Heart left ventricle (tissue), 16 donors: ENCODE measurements around the gene SLFN12L. TPM values are rescaled to one million over a fixed set of nuclear protein-coding genes. Genes with fewer than 3 reads are reported as not detected.
"Not testable (repeated sequence)": the region's sequence is repeated elsewhere in the genome, so short reads cannot be mapped to it uniquely, and the experiment has no call there.

Source experiments
- ATAC-seq, 4 donors: fragments of 200-7000 bp; cut with Tn5 transposase; one replicate each; pipeline ENCODE4 v1.9.1; 2020 to 2022; ENCODE audit warnings: moderate library complexity in 4 of 4, mild to moderate bottlenecking in 3 of 4, moderate number of reproducible peaks in 1 of 4
- DNase-seq, 5 donors: peaks; one replicate each; pipeline ENCODE4 v3.0.0-alpha.2; 2020
- H3K27ac ChIP-seq, 12 donors: fragments of 200-600 bp; sonication (generic) in 4 of 12; one replicate each; pipeline versions ENCODE4 v1.5.0 to v1.8.0; 2016 to 2022; ENCODE audit warnings: mild to moderate bottlenecking in 2 of 12
- H3K27me3 ChIP-seq, 9 donors: fragments of 200-600 bp; sonication (generic) in 2 of 9; one replicate each; pipeline versions ENCODE4 v1.5.1 to v1.8.0; 2016 to 2022; ENCODE audit warnings: mild to moderate bottlenecking in 3 of 9
- H3K36me3 ChIP-seq, 9 donors: fragments of 200-600 bp; sonication (generic) in 2 of 9; one replicate each; pipeline versions ENCODE4 v1.5.0 to v1.8.0; 2018 to 2022; ENCODE audit warnings: mild to moderate bottlenecking in 2 of 9
- H3K4me1 ChIP-seq, 12 donors: fragments of 200-600 bp; sonication (generic) in 4 of 12; one replicate each; pipeline versions ENCODE4 v1.5.0 to v1.8.0; 2016 to 2022; ENCODE audit warnings: mild to moderate bottlenecking in 3 of 12
- H3K4me3 ChIP-seq, 12 donors: fragments of 200-600 bp; sonication (generic) in 4 of 12; one replicate each; pipeline versions ENCODE4 v1.5.0 to v1.8.0; 2017 to 2022; ENCODE audit warnings: mild to moderate bottlenecking in 9 of 12, moderate library complexity in 4 of 12
- H3K9me3 ChIP-seq, 12 donors: fragments of 200-600 bp; sonication (generic) in 4 of 12; one replicate each; pipeline versions ENCODE4 v1.5.0 to v1.8.0; 2016 to 2022; ENCODE audit warnings: mild to moderate bottlenecking in 1 of 12
- CTCF ChIP-seq, 12 donors: fragments of 200-600 bp; sonication (generic) in 4 of 12; IDR thresholded peaks; one replicate each; pipeline versions ENCODE4 v1.5.0 to v1.8.0; 2018 to 2022; ENCODE audit warnings: antibody characterized with exemption in 12 of 12, mild to moderate bottlenecking in 5 of 12
- POLR2A ChIP-seq, 2 donors: fragments of 450-650 bp; IDR thresholded peaks; one replicate each; pipeline ENCODE4 v1.6.1; 2017; ENCODE audit warnings: antibody characterized with exemption in 2 of 2, mild to moderate bottlenecking in 2 of 2, moderate library complexity in 2 of 2
- WGBS, 4 donors: extraction: QIAGEN DNeasy Blood & Tissue Kit in 2 of 4; methylation state at CpG; one replicate each; pipeline versions ENCODE4 v1.1.5 to v1.1.7; 2013 to 2018; 5-methylcytosine and 5-hydroxymethylcytosine counted together
- intact Hi-C, 10 donors: fragments of 100-400 bp; cut with DNase I; formaldehyde crosslinking; loops; one replicate each; pipeline versions ENCODE4 v1.11.1 to v1.14.2; 2022
- polyA plus RNA-seq, 2 donors: library from polyadenylated mRNA; stranded (reverse); fragments of 200-250 nt; gene quantifications; one replicate each; pipeline ENCODE4 v1.2.3, GENCODE V29; 2013
- total RNA-seq, 9 donors: library from RNA; depleted of rRNA in 2 of 9; stranded (reverse); fragments of >200 nt in 2 of 9; fragmentation: NEBNext Ultra II Directional in 3 of 9; extraction: Animal tissue kit (Norgen Biotek cat#: 25700) in 3 of 9; gene quantifications; one replicate each; pipeline versions ENCODE4 v1.1.0 to v1.2.4, GENCODE V29; 2016 to 2023
- donor health status: ischemic (EF 13 %, LVEDD 7.1; RV severe dilation, severe dysfunction).
- donor health status: healthy with polysubstance abuse.
- donor health status: DM: no; HTN: yes; CAD: no.
- donor health status: DM: no; HTN: no; CAD: no.
- donor health status: ischemic (EF 25% LVEDD 6.9; RV normal size, moderate dysfunction).
- donor health status: ischemic (EF 25% LVEDD 5.7; RV mildly dilated, moderate dysfunction).
- donor health status: healthy.
- donor health status: DM: yes; HTN: yes; CAD: no.
- donor health status: ischemic (EF 35%, LVEDD 5.7; RV mildly dilated, moderate dysfunction).
- donor health status: nonischemic (EF 11% LVEDD 7.7; RV severe dilation, severe dysfunction).
- donor health status: DM: yes; HTN: yes; CAD: no.
- donor health status: PGD.
- donor health status: ischemic (EF 29% LVEDD 5.4; RV normal size, mild dysfunction).
- donor health status: nonischemic (EF 23%, LVEDD 6.1; RV moderate dilation, normal function).

Gene SLFN12L
- total and polyA plus RNA-seq, 11 donors: 0.14 to 7.3 (median 0.60) TPM

DNA sequence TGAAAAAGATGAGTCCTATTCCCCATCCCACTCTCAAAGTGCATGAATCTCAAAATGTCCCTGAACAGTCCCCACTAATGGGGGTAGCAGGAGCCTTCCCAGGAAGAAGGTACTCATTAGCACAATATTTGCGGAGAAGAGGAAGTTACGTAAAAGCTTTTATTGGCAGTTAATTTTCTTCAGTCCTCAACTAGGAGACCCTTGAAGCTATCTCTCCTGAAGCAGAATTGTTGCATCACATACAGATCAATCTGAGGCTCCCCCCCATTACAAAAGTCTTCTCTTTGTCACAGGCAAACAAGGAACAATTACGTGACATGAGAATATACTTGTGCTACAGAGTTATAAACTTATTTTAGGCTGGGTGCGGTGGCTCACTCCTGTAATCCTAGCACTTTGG, 14.2 kb downstream of the SLFN12L start:
- Histone ChIP-seq H3K4me1 (peaks cover 0 to 43% (median 0%) of the 10 kb centered on the region in 12 donors), H3K27me3 (no peaks in the 10 kb centered on the region), H3K36me3 (peaks cover 0 to 6% (median 0%) of the 10 kb centered on the region in 9 donors), H3K27ac (no peak overlapping the region), H3K4me3 (no peak overlapping the region), H3K9me3 (no peaks in the 10 kb centered on the region)
- DNase-seq (no peak), ATAC-seq (no peak)
- intact Hi-C loops: loop anchor here in 1 of 10 donors (10.0 kb wide), 1 partner anchor 1088 kb away; no protein-coding TSS in a partner anchor
- 85 to 88% (median 87%) methylated on average over 4 of the region's 4 CpGs for WGBS, 4 donors
- TF ChIP-seq POLR2A (IDR thresholded peaks at IDR 0.05) (no peak), CTCF (IDR thresholded peaks at IDR 0.05) (no peak)

- not testable (repeated sequence) for H3K9me3 ChIP-seq, ATAC-seq, H3K36me3 ChIP-seq, DNase-seq, H3K27me3 ChIP-seq
- peak overlapping the region in 1 of 12 donors; percentile 23 for H3K4me3 ChIP-seq
- intact Hi-C loops: loop anchor here in 1 of 10 donors (10.0 kb wide), 1 partner anchor 1087 kb away; no protein-coding TSS in a partner anchor
- WGBS, 4 donors: 64 to 71% (median 68%) methylated on average over 5 of the region's 5 CpGs
- H3K4me1 ChIP-seq: peaks cover 0 to 43% (median 0%) of the 10 kb centered on the region in 12 donors
- peak overlapping the region in 1 of 12 donors; percentile 61 for H3K27ac ChIP-seq
Measured at GRCh38 chr17:35521654-35522256, 15.7 kb downstream of the SLFN12L start.

DNA sequence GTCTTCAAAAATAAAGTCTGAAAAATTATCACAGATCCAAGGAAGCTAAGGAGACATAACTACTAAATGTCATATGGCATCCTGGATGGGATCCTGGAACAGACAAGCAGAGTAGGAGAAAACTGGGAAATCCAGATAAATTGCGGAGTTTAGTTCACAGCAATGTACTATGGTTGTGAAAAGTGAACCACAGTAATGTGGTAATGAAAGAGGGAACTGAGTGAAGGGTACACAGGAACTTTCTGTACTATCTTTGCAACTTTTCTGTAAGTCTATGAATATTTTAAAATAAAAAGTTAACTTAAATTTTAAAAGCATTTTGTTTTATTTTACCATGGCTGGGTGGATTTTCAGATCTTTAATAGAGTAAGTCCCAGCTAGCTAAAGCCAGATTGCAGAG, 16.3 kb downstream of the SLFN12L start:
- H3K36me3 ChIP-seq: peaks cover 0 to 6% (median 0%) of the 10 kb centered on the region in 9 donors
- DNase-seq (no peak), ATAC-seq (no peak)
- H3K9me3 ChIP-seq: peaks cover 0 to 5% (median 0%) of the 10 kb centered on the region in 12 donors
- H3K4me1 ChIP-seq: peaks cover 0 to 43% (median 0%) of the 10 kb centered on the region in 12 donors
- H3K27ac ChIP-seq: peak overlapping the region in 1 of 12 donors; percentile 61
- H3K4me3 ChIP-seq: peak overlapping the region in 1 of 12 donors; percentile 23
- intact Hi-C loops: loop anchor here in 1 of 10 donors (10.0 kb wide), 1 partner anchor 1086 kb away; no protein-coding TSS in a partner anchor
- WGBS, 4 donors: 86 to 96% (median 89%) methylated on average over 1 of the region's 1 CpG
- H3K27me3 ChIP-seq: no peaks in the 10 kb centered on the region
- no peak for TF ChIP-seq POLR2A (IDR thresholded peaks at IDR 0.05)
- no peak for TF ChIP-seq CTCF (IDR thresholded peaks at IDR 0.05)

DNA sequence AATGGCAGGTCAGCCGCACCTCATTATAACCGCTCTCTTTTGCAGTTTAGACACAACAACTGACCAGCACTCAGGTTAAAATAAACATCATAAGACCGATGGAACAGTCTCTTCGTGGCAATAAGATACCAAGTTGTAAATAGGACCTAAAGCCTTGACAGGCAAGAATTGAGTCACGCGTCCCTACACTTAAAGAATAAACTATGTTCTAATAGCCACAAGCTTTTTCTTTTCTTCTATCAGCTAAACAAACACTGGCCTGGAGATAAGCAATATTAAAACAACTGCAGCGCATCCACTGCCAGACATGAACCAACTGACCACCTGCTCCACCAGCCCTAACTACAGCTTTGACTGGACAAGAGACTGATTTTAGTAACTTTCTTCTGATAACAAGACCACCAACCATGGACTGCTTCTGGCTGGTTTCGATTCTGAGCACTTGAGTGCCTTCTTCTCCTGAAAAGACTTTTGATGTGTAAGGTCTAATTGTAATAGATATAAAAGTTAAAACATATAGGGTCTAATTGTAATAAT, 17.5 kb downstream of the SLFN12L start:
- Histone ChIP-seq H3K27me3 (peaks cover 0 to 9% (median 0%) of the 10 kb centered on the region in 9 donors), H3K27ac (no peak overlapping the region), H3K36me3 (peaks cover 0 to 6% (median 0%) of the 10 kb centered on the region in 9 donors), H3K9me3 (peaks cover 0 to 5% (median 0%) of the 10 kb centered on the region in 12 donors), H3K4me3 (no peak overlapping the region), H3K4me1 (peaks cover 0 to 43% (median 0%) of the 10 kb centered on the region in 12 donors)
- intact Hi-C loops: loop anchor here in 1 of 10 donors (10.0 kb wide), 1 partner anchor 1085 kb away; no protein-coding TSS in a partner anchor
- DNase-seq: no peak
- WGBS, 4 donors: 85 to 92% (median 88%) methylated on average over 8 of the region's 8 CpGs
- ATAC-seq: no peak
- no peak for TF ChIP-seq POLR2A (IDR thresholded peaks at IDR 0.05)
- no peak for TF ChIP-seq CTCF (IDR thresholded peaks at IDR 0.05)
